Smooth muscle cell (in vitro differentiated cells): ENCODE data around the gene FURIN. TPM values are rescaled to one million over a fixed set of nuclear protein-coding genes. Genes with fewer than 3 reads are reported as not detected.
A peak's percentile ranks its signal among the peaks of the same experiment; 100 is the strongest.
"Not testable (repeated sequence)": the region's sequence is repeated elsewhere in the genome, so short reads cannot be mapped to it uniquely, and the experiment has no call there.

Experiments
- DNase-seq: peaks from one replicate; lab custom pipeline; 2025; ENCODE audit not compliant: unreplicated experiment; lab: John Stamatoyannopoulos, UW
- H2AFZ ChIP-seq: fragments of 200-600 bp; sonication (generic); 2 replicates; pipeline ENCODE4 v1.6.0; 2016; ENCODE audit warnings: antibody characterized with exemption, low read depth, mild to moderate bottlenecking
- H3F3A ChIP-seq: fragments of 200-600 bp; sonication (generic); 2 replicates; pipeline ENCODE4 v1.6.0; 2017; ENCODE audit warnings: antibody characterized with exemption, low read depth
- H3K27ac ChIP-seq: fragments of 200-600 bp; sonication (generic); 2 replicates; pipeline ENCODE4 v1.5.1; 2016; ENCODE audit warnings: low read depth, mild to moderate bottlenecking
- H3K27me3 ChIP-seq: fragments of 200-600 bp; sonication (generic); 2 replicates; pipeline ENCODE4 v1.6.1; 2016; ENCODE audit warnings: low read depth, mild to moderate bottlenecking
- H3K36me3 ChIP-seq: fragments of 200-600 bp; sonication (generic); 2 replicates; pipeline ENCODE4 v1.5.1; 2016; ENCODE audit warnings: low read depth
- H3K4me1 ChIP-seq: fragments of 200-600 bp; sonication (generic); 2 replicates; pipeline ENCODE4 v1.5.1; 2016; ENCODE audit warnings: low read depth
- H3K4me2 ChIP-seq: fragments of 200-600 bp; sonication (generic); 2 replicates; pipeline ENCODE4 v1.6.0; 2016; ENCODE audit warnings: mild to moderate bottlenecking
- H3K4me3 ChIP-seq: fragments of 200-600 bp; sonication (generic); 2 replicates; pipeline ENCODE4 v1.5.1; 2016; ENCODE audit warnings: mild to moderate bottlenecking
- H3K79me2 ChIP-seq: fragments of 200-600 bp; sonication (generic); 2 replicates; pipeline ENCODE4 v1.6.0; 2016; ENCODE audit warnings: low read depth, mild to moderate bottlenecking
- H3K9ac ChIP-seq: fragments of 200-600 bp; sonication (generic); 2 replicates; pipeline ENCODE4 v1.6.0; 2016; ENCODE audit warnings: low read depth
- H3K9me3 ChIP-seq: fragments of 200-600 bp; sonication (generic); replicated peaks from 2 replicates; pipeline ENCODE4 v1.5.1; 2016; ENCODE audit warnings: low read depth
- H4K20me1 ChIP-seq: fragments of 200-600 bp; sonication (generic); 2 replicates; pipeline ENCODE4 v1.6.0; 2016; ENCODE audit warnings: low read depth
- WGBS: methylation state at CpG from one replicate; pipeline ENCODE4 v1.1.7; 2016; ENCODE audit warnings: low lambda C conversion rate; 5-methylcytosine and 5-hydroxymethylcytosine counted together
- polyA plus RNA-seq: library from polyadenylated mRNA; unstranded; fragments of >200 nt; fragmentation: Nextera tagmentation; extraction: Ambion mirVana; gene quantifications from 2 replicates; pipeline ENCODE4 v1.2.1, GENCODE V29; 2016
- total RNA-seq: library from RNA; depleted of rRNA; stranded (reverse); fragments of >200 nt; gene quantifications from 2 replicates; pipeline ENCODE4 v1.2.3, GENCODE V29; 2014
- TF ChIP-seq, protein P1 (sequence below): fragments of 200-600 bp; sonication (generic); IDR thresholded peaks from 2 replicates; pipeline ENCODE4 v1.5.1; 2017; ENCODE audit warnings: borderline replicate concordance, mild to moderate bottlenecking, antibody characterized with exemption; ENCODE audit not compliant: insufficient read depth, poor library complexity, severe bottlenecking

FURIN gene
- total and polyA plus RNA-seq, 2 experiments from 2014 or later, result 66.0 to 113 TPM

DNA sequence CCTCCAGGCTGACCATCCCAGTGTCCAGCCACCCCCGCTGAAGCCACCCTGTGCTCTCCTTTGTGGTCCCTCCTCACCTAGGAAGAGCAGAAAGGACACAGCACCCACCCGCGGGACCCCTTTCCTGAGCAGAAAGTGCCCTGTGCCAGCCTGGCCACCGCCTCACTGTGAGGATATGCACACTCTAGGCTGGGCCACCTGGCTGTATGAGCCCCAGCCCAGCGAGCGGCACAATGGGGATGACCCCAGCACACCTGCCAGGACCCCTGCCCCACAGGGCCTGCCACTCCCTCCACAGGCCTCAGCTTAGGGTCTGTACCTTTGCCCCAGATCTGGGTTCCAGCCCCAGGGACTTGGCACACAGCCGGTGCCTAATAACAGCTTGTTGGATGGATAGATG is 47.9 kb upstream of the FURIN start:
- no peaks in the 10 kb centered on the region for H4K20me1 ChIP-seq
- no peak overlapping the region for H3K9ac ChIP-seq
- DNase-seq, result no peak
- no peaks in the 10 kb centered on the region for H3K4me1 ChIP-seq
- TF ChIP-seq, protein P1, sequence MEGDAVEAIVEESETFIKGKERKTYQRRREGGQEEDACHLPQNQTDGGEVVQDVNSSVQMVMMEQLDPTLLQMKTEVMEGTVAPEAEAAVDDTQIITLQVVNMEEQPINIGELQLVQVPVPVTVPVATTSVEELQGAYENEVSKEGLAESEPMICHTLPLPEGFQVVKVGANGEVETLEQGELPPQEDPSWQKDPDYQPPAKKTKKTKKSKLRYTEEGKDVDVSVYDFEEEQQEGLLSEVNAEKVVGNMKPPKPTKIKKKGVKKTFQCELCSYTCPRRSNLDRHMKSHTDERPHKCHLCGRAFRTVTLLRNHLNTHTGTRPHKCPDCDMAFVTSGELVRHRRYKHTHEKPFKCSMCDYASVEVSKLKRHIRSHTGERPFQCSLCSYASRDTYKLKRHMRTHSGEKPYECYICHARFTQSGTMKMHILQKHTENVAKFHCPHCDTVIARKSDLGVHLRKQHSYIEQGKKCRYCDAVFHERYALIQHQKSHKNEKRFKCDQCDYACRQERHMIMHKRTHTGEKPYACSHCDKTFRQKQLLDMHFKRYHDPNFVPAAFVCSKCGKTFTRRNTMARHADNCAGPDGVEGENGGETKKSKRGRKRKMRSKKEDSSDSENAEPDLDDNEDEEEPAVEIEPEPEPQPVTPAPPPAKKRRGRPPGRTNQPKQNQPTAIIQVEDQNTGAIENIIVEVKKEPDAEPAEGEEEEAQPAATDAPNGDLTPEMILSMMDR, result no peak
- WGBS, result 93% methylated on average over 7 of the region's 7 CpGs
- H3K36me3 ChIP-seq, result no peaks in the 10 kb centered on the region
- H3K4me2 ChIP-seq, result no peak overlapping the region
- no peak overlapping the region for H2AFZ ChIP-seq
- no peaks in the 10 kb centered on the region for H3K9me3 ChIP-seq
- no peak overlapping the region for H3K4me3 ChIP-seq
- H3F3A ChIP-seq, result no peaks in the 10 kb centered on the region
- no peak overlapping the region for H3K27ac ChIP-seq
- H3K27me3 ChIP-seq, result no peaks in the 10 kb centered on the region
- no peaks in the 10 kb centered on the region for H3K79me2 ChIP-seq

DNA sequence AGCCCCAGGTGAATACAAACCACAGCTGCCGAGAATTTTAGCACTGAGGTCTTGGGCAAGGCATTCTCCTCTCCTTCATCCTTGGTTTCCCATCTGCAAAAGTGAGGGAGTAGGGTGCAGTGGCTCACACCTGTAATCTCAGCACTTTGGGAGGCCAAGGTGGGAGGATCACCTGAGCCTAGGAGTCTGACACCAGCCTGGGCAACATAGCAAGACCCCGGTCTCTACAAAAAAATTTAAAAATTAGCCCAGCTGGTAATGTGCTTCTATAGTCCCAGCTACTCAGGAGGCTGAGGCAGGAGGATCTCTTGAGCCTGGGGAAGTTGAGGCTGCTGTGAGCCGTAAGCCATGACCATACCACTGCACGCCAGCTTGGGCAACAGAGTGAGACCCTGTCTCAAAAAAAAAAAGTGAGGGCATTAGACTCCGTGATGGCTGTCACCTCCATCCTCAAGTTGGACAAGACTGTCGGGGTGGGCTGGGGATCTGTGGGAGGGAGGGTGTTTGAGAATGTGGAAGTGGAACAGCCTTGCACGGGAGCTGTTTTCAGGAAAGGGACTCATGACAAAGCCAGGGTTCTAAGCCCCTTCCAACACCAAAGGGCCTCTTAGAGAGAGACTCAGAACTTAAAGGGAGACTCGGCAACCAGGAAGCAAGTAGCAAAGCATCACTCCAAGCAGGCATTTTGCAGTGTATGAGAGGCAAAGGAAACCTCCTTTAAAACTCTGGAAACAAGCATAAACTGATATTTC is 46.0 kb upstream of the FURIN start:
- Histone ChIP-seq H3K4me3 (no peak overlapping the region), H3K9me3 (no peaks in the 10 kb centered on the region), H3K27me3 (no peaks in the 10 kb centered on the region), H3K79me2 (no peaks in the 10 kb centered on the region), H4K20me1 (no peaks in the 10 kb centered on the region), H3K4me2 (no peak overlapping the region), H3F3A (no peaks in the 10 kb centered on the region), H3K36me3 (no peaks in the 10 kb centered on the region), H3K27ac (no peak overlapping the region), H2AFZ (peak overlapping the region; percentile 66), H3K4me1 (no peaks in the 10 kb centered on the region), H3K9ac (no peak overlapping the region)
- WGBS, result 74% methylated on average over 8 of the region's 8 CpGs
- no peak for DNase-seq
- TF ChIP-seq, protein P1, result no peak

DNA sequence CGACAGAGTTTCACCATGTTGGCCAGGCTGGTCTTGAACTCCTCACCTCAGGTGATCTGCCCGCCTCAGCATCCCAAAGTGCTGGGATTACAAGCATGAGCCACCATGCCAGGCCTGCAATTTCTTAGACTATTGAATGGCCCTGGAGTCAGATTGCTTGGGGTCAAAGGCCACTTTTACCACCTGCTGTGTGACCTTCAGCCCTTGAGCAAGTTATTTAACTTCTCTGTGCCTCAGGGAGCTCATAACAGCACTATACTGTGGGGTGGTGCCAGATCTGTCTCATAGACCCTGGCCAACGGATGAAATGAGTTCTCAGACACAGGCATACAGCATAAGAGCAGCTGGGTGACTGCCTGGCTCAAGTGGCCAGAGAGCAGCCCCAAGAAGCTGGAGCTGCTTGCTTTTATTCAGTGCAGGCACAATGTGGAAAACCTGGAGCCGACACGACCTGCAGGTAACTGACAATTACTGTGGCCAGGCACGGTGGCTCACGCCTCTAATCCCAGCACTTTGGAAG is 44.9 kb upstream of the FURIN start:
- Histone ChIP-seq H3F3A (no peaks in the 10 kb centered on the region), H3K4me1 (no peaks in the 10 kb centered on the region), H3K79me2 (no peaks in the 10 kb centered on the region), H3K9me3 (no peaks in the 10 kb centered on the region), H2AFZ (no peak overlapping the region), H3K9ac (no peak overlapping the region), H3K27me3 (no peaks in the 10 kb centered on the region), H3K27ac (no peak overlapping the region), H3K4me2 (no peak overlapping the region), H3K36me3 (no peaks in the 10 kb centered on the region), H3K4me3 (no peak overlapping the region), H4K20me1 (no peaks in the 10 kb centered on the region)
- 88% methylated on average over 7 of the region's 7 CpGs for whole genome bisulfite sequencing
- DNase-seq, result no peak
- TF ChIP-seq, protein P1, result no peak

DNA sequence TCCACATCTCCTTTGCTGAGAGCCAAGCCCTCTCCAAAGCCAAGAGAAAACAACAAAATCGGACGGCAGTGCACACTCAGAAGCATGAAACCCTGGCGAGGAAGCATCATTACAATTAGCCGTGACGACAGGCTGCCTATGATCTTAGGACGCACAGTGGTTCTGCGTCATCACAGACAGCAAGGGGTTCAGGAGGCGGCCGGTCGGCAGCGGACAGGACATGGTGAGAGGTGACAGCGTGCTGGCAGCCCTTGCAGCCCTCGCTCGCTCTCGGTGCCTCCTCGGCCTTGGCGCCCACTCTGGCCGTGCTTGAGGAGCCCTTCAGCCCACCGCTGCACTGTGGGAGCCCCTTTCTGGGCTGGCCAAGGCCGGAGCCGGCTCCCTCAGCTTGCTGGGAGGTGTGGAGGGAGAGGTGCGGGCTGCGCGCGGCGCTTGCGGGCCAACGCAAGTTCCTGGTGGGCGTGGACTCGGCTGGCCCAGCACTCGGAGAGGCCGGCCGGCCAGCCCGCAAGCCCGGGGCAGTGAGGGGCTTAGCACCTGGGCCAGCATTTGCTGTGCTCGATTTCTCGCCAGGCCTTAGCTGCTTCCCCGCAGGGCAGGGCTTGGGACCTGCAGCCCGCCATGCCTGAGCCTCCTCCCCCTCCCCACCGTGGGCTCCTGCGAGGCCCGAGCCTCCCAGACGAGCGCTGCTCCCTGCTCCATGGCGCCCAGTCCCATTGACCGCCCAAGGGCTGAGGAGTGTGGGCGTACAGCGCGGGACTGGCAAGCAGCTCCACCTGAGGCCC is 43.1 kb upstream of the FURIN start:
- H3K4me1 ChIP-seq, H3K36me3 ChIP-seq, H3K9me3 ChIP-seq, H4K20me1 ChIP-seq, H3K79me2 ChIP-seq, DNase-seq, H2AFZ ChIP-seq, H3K27me3 ChIP-seq, H3K27ac ChIP-seq, H3K4me2 ChIP-seq, H3K9ac ChIP-seq, H3K4me3 ChIP-seq, H3F3A ChIP-seq: not testable (repeated sequence)
- 96% methylated on average over 47 of the region's 49 CpGs for WGBS

DNA sequence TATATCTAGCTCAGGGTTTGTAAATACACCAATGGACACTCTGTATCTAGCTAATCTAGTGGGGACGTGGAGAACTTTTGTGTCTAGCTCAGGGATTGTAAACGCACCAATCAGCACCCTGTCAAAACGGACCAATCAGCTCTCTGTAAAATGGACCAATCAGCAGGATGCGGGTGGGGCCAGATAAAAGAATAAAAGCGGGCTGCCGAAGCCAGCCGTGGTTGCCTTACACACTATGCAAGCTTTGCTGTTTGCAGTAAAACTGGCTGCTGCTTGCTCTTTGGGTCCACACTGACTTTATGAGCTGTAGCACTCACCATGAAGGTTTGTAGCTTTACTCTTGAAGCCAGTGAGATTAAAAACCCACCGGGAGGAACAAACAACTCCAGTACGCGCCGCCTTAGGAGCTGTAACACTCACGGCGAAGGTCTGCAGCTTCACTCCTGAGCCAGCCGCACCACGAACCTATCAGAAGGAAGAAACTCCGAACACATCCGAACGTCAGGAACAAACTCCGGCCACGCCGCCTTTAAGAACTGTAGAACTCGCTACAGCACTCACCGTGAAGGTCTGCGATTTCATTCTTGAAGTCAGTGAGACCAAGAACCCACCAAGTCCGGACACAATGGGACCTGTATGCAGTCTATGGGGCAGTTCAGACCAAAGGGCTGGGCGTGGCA is 42.0 kb upstream of the FURIN start:
- DNase-seq, H3K27ac ChIP-seq, H3K4me3 ChIP-seq, H4K20me1 ChIP-seq, H3F3A ChIP-seq, H3K9ac ChIP-seq, H3K79me2 ChIP-seq, H3K4me1 ChIP-seq, H3K4me2 ChIP-seq, H3K27me3 ChIP-seq, H3K36me3 ChIP-seq, H3K9me3 ChIP-seq, H2AFZ ChIP-seq: not testable (repeated sequence)
- 94% methylated on average over 26 of the region's 26 CpGs for WGBS
